NT2/D1 (cell line): ENCODE results near the gene DYNLRB2.

Experiments used
- SUZ12 ChIP-seq: IDR thresholded peaks from 2 replicates; pipeline ENCODE4 v1.6.1; 2011; ENCODE audit not compliant: insufficient read length, insufficient read depth; ENCODE audit errors: extremely low read depth
- YY1 ChIP-seq: IDR thresholded peaks from 2 replicates; pipeline ENCODE4 v1.6.1; 2011; ENCODE audit not compliant: insufficient read length, insufficient read depth
- ZNF274 ChIP-seq: IDR thresholded peaks from 2 replicates; pipeline ENCODE4 v1.6.1; 2011; ENCODE audit warnings: mild to moderate bottlenecking, low read depth, low read length

DNA sequence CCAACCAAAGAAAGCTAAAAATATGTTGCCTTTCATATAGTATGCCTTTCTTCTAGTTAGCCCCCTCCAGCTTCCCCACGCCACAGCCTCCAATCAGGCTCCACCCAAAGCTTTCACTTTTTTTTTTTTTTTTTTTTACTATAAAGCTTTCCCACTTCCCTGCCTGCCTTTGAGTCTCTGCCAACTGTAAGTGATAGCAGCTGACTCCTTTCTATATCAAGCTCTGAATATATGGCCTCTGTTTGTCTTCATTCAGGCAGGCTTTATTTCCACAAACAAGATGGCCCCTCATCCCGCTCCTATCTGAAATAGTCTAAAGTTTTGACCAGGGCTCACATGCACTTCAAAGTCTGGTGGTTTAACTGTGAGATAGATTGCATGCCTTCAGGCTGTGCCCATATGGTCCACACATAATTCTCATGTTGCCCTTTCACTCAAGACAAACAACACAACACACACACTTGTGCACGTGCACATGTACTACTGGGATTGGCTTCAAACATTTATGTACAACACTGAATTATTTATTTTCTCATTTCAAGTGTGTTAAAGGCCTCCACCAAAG, 39.8 kb upstream of the DYNLRB2 start:
- TF ChIP-seq ZNF274 (no peak), YY1 (no peak), SUZ12 (no peak)
